Suprapubic skin (tissue), 4 donors: Measurements from ENCODE around the gene LSP1. TPM values are rescaled to one million over a fixed set of nuclear protein-coding genes. Genes with fewer than 3 reads are reported as not detected.
"Not testable (repeated sequence)": the region's sequence is repeated elsewhere in the genome, so short reads cannot be mapped to it uniquely, and the experiment has no call there.

Experiments used
- DNase-seq, 2 donors: peaks; one replicate each; pipeline ENCODE4 v3.0.0-alpha.2; 2019; ENCODE audit warnings: low spot score in 2 of 2
- H3K27ac ChIP-seq: fragments of 200-600 bp; sonication (generic); one replicate; pipeline ENCODE4 v1.5.1; 2019
- H3K27me3 ChIP-seq: fragments of 200-600 bp; sonication (generic); one replicate; pipeline ENCODE4 v1.5.1; 2019
- H3K36me3 ChIP-seq: fragments of 200-600 bp; sonication (generic); one replicate; pipeline ENCODE4 v1.5.1; 2019
- H3K4me1 ChIP-seq: fragments of 200-600 bp; sonication (generic); one replicate; pipeline ENCODE4 v1.5.1; 2019
- H3K4me3 ChIP-seq: fragments of 200-600 bp; sonication (generic); one replicate; pipeline ENCODE4 v1.5.1; 2019; ENCODE audit warnings: mild to moderate bottlenecking
- H3K9me3 ChIP-seq: fragments of 200-600 bp; sonication (generic); one replicate; pipeline ENCODE4 v1.5.1; 2019
- EP300 ChIP-seq: sonication (generic); formaldehyde crosslinking; IDR thresholded peaks from one replicate; pipeline ENCODE4 v1.6.1; 2017; ENCODE audit warnings: antibody characterized with exemption
- POLR2A ChIP-seq, 2 donors: fragments of 450-650 bp; IDR thresholded peaks; one replicate each; pipeline ENCODE4 v1.6.1; 2017; ENCODE audit warnings: antibody characterized with exemption in 2 of 2, mild to moderate bottlenecking in 2 of 2, moderate library complexity in 2 of 2
- POLR2AphosphoS5 ChIP-seq, 3 donors: sonication (generic); formaldehyde crosslinking; IDR thresholded peaks; one replicate each; pipeline ENCODE4 v1.6.1; 2017; ENCODE audit warnings: antibody characterized with exemption in 3 of 3
- WGBS: methylation state at CpG from one replicate; pipeline ENCODE4 v1.1.5; 2018; 5-methylcytosine and 5-hydroxymethylcytosine counted together
- total RNA-seq, 4 donors: library from RNA; depleted of rRNA; stranded (reverse); fragments of >200 nt; gene quantifications; one replicate each; pipeline ENCODE4 v1.1.0, GENCODE V29; 2016
- TF ChIP-seq, protein P1 (sequence below), 2 donors: fragments of 200-600 bp in 1 of 2; fragments of 450-650 bp in 1 of 2; sonication (generic) in 1 of 2; IDR thresholded peaks; one replicate each; pipeline ENCODE4 v1.5.1; 2016 to 2019; ENCODE audit warnings: antibody characterized with exemption in 2 of 2, mild to moderate bottlenecking in 1 of 2, moderate library complexity in 1 of 2

The LSP1 gene
- total RNA-seq, 4 donors from 2014 or later = 70.4 to 134 (median 107) TPM

DNA sequence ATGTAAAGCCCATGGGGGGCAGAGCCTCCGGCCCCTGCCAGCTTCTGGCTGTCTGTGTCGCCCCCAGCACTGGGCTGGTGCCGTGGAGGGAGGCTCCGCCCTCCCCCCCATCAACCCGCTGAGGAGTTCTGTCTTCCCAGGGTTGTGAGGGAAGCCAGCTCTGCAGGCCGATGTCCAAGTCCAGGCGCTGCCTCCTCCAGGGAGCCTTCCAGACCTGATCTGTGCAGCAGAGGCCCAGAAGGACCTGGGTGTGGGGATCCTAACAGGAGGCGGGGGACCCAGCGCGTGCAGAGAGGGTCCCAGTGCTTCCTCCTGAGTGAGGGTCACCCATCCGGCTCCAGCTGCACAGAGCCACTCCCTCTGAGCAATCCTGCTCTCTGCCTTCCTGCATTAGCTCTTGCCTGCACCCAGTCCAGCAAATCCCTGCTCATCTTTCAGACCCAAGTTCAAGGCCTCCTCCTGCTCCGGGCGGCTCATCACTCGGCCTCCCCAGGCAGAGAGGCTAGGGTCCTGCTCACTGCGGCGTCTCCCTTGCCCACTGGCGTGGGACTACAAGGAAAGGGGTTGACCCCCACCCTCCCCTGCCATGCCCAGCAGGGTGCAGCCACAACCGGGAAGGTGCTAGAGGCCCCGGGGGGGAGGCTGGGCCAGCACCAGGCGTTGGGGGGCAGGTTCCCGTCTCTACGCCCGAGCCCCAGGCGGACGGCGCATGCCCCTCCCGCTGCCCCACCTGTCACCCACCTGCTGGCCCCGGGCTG, 22.4 kb downstream of the LSP1 start:
- Histone ChIP-seq H3K9me3 (no peaks in the 10 kb centered on the region), H3K36me3 (no peaks in the 10 kb centered on the region), H3K4me3 (no peak overlapping the region), H3K27me3 (no peaks in the 10 kb centered on the region), H3K4me1 (peaks cover 96% of the 10 kb centered on the region), H3K27ac (peak overlapping the region; percentile 90)
- peak in 1 of 2 donors; percentile 69 for DNase-seq
- 59% methylated on average over 7 of the region's 28 CpGs for WGBS
- TF ChIP-seq EP300 = no peak
- TF ChIP-seq, protein P1, sequence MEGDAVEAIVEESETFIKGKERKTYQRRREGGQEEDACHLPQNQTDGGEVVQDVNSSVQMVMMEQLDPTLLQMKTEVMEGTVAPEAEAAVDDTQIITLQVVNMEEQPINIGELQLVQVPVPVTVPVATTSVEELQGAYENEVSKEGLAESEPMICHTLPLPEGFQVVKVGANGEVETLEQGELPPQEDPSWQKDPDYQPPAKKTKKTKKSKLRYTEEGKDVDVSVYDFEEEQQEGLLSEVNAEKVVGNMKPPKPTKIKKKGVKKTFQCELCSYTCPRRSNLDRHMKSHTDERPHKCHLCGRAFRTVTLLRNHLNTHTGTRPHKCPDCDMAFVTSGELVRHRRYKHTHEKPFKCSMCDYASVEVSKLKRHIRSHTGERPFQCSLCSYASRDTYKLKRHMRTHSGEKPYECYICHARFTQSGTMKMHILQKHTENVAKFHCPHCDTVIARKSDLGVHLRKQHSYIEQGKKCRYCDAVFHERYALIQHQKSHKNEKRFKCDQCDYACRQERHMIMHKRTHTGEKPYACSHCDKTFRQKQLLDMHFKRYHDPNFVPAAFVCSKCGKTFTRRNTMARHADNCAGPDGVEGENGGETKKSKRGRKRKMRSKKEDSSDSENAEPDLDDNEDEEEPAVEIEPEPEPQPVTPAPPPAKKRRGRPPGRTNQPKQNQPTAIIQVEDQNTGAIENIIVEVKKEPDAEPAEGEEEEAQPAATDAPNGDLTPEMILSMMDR (IDR thresholded peaks at IDR 0.05) = no peak
- TF ChIP-seq POLR2A (IDR thresholded peaks at IDR 0.05) = no peak
- no peak for TF ChIP-seq POLR2AphosphoS5 (IDR thresholded peaks at IDR 0.05)

DNA sequence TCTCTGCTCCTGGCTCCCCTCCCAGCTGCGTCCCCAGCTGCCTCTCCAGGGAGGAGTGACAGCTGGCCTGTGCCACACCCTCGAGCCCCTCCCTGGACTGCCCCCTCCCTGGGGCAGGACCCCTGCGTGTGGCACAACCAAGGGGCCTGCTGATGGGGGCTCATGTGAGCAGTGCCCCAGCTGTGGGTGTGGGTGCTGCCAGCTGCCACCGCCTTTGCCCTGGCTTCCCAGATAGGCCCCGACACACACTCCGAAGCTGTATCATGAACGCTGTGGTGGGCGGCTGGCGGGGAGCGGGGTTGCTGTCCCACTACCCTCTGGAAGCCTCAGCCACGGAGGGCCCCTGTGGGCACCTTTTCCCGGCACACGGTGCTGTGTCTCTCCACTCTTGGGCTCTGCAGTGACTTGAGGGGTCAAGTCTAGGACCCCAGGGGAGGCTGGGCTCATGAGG, 23.0 kb downstream of the LSP1 start:
- H3K4me1 ChIP-seq = peaks cover 96% of the 10 kb centered on the region
- peak overlapping the region; percentile 90 for H3K27ac ChIP-seq
- H3K9me3 ChIP-seq, H3K36me3 ChIP-seq, H3K27me3 ChIP-seq: not testable (repeated sequence)
- H3K4me3 ChIP-seq = peak overlapping the region; percentile 9
- WGBS = 42% methylated on average over 2 of the region's 13 CpGs
- peak in 1 of 2 donors; percentile 71 for DNase-seq

DNA sequence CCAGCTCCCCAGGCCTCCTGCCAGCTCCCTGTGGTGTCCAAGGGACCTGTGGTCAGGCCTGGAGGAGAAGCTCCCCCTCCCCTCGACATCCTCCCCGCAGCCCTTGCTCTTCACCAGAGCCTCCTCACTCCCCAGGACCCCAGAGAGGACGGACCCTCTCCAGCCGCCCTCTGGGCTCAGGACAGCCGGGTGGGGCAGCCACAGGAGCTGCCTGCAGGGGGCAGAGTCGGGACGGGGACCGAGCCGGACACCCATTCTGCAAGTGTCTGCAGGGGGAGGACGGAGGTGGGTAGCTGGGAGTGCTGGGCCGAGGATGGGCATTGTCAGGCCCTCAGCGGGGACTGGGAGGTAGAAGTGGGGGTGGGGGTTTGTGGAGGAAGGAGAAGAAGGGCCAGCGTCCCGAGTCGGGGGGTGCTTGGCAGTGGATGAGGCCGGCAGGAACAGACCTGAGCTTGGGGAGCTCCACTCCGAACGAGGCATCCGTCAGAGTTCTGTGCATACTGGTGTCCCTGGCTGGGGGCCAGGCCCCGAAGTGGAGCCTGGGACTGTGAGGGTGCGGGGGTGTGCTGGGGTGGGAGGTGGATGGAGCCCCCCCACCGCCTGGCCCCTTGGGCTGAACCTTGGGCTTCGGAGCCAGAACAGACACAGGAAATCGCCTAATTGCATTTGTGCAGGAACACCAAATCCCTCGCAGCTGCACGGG, 23.6 kb downstream of the LSP1 start:
- peak; percentile 81 to 86 for DNase-seq
- H3K9me3 ChIP-seq = no peaks in the 10 kb centered on the region
- WGBS = 6% methylated on average over 20 of the region's 26 CpGs
- H3K4me1 ChIP-seq = peaks cover 96% of the 10 kb centered on the region
- H3K36me3 ChIP-seq = no peaks in the 10 kb centered on the region
- H3K27me3 ChIP-seq = no peaks in the 10 kb centered on the region
- H3K4me3 ChIP-seq = peak overlapping the region; percentile 9
- peak overlapping the region; percentile 90 for H3K27ac ChIP-seq
- TF ChIP-seq, protein P1 (IDR thresholded peaks at IDR 0.05) = peak; percentile 12 to 44
- TF ChIP-seq EP300 = no peak

DNA sequence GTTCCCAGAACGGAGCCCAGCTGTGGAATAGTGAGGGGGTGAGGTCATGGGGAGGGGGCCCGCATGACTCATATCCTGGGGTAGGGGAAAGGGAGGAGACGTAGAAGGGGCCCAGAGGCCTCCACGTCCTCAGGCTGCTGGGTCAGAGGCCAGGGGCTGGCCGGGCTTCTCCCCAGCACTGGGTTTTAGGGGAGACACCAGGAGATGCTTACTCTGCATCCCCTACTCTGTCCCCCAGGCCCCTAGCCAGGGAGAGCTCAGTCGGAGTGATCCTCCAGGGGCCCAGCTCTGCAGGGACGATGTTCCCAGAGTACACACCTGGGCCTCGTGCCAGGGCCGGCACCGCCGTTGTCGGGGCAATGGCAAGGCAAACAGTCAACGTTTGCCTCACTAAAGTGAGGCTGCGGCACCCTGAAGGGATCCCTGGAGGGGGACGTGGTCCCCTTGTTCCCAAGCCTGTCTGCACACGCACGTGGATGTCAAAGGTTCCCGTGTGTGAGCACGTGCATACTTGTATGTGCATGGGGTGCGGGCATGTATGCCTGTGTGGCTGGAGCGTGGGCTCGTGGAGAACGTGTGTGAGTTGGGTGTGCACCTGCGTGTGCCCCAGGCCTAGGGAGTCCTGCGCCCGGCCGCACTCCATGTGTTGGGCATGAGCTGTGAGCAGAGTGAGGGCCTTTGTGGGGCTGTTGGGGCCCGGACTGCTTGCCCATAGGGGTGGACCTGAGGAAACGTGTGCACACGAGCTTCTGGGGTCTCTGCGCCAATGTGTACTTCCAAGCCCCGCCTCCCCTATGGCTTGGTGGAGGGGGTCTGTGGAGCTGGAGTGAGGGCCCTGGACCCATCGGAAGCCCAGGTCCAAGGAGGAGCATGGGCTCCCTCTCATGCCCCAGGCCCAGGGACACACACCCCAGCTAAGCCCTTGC, 24.6 kb downstream of the LSP1 start:
- TF ChIP-seq, protein P1 (IDR thresholded peaks at IDR 0.05) = no peak
- TF ChIP-seq POLR2AphosphoS5 (IDR thresholded peaks at IDR 0.05) (peak in 1 of 3 donors; percentile 44), POLR2A (IDR thresholded peaks at IDR 0.05) (no peak)
- 17% methylated on average over 14 of the region's 33 CpGs for WGBS
- peak overlapping the region; percentile 90 for H3K27ac ChIP-seq
- DNase-seq = peak; percentile 85 to 86
- no peaks in the 10 kb centered on the region for H3K9me3 ChIP-seq
- no peaks in the 10 kb centered on the region for H3K36me3 ChIP-seq
- no peak overlapping the region for H3K4me3 ChIP-seq
- H3K4me1 ChIP-seq = peaks cover 96% of the 10 kb centered on the region
- no peaks in the 10 kb centered on the region for H3K27me3 ChIP-seq

DNA sequence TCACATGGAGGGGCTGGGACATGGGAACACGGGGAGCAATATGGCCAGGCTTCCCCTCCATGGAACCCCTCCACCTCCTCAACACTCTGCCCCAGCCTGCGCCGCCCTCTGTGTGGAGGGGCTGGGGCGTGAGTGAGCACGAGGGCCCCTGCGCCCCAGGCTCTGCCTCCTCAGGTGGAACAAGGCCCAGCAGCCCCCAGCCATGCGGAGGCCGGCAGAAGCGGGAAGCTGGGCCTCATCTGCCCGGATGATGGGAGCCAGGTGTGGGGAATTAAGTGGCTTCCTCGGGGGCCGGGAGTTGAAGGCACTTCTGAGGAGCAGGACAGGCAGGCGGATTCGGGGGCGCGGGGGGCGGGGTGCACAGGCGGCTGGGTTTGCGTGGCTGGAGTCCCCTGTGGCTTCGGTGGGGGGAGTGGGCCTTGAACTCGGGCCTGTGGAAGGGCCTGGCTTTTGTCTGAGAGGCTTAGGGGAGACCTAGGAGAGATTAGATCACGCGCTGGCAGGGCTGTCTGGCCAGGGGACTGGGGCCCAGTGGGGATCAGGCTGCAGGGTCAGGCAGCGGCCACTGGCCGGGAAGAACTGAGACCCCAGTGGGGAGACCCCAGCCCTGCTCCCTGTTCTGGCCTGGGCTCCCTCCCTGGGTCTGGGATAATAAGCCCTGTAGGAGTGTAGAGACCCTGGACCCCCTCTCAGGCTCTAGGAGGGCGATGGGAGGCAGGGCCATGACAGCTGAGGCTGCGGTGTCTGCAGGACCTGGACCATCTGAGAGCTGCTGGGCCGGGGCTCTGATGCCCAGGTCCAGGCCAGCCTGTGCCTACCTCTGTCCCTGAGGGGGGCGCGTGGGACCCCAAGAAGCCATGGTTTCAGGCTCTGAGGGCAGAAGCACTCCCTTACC, 25.5 kb downstream of the LSP1 start:
- no peaks in the 10 kb centered on the region for H3K27me3 ChIP-seq
- H3K4me1 ChIP-seq = peaks cover 88% of the 10 kb centered on the region
- TF ChIP-seq POLR2AphosphoS5 (IDR thresholded peaks at IDR 0.05) (no peak), POLR2A (IDR thresholded peaks at IDR 0.05) (no peak), EP300 (no peak)
- TF ChIP-seq, protein P1 (IDR thresholded peaks at IDR 0.05) = no peak
- H3K4me3 ChIP-seq = no peak overlapping the region
- H3K27ac ChIP-seq = peak overlapping the region; percentile 90
- H3K36me3 ChIP-seq = peaks cover 4% of the 10 kb centered on the region
- H3K9me3 ChIP-seq = no peaks in the 10 kb centered on the region
- 79% methylated on average over 15 of the region's 30 CpGs for WGBS
- peak; percentile 69 to 76 for DNase-seq
